Measurements from ENCODE around the gene AFDN.

The AFDN gene

DNA sequence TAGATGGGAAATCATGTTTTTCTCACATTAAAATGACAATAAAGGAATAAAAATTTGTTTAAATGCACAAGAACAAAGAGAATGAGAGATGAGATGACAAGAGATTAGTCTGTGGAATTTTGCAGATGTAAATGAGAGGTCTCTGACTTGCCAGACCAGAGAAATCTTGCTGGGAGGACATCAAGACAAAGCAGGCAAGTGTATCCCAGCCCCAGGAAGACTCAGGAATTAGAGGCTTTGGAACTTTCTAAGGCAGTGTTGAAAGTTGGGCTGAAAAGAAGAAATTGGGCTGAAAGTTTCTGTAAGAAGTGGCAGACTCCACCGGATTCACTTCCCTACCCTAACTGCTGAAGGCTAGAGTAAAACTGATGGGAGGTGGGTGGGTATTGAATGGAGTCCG lies 54.6 kb downstream of the AFDN start:
- H3K4me2 ChIP-seq (ENCODE audit: low read depth, low read length, poor library complexity, severe bottlenecking) = no peak overlapping the region
- no peaks in the 10 kb centered on the region for H3K36me3 ChIP-seq (ENCODE audit: insufficient read depth, low read length)
- H3F3A ChIP-seq (ENCODE audit: low read depth) = no peaks in the 10 kb centered on the region
- no peaks in the 10 kb centered on the region for H3K9me2 ChIP-seq (replicated peaks; ENCODE audit: low read depth, low read length)
- no peak overlapping the region for H3K4me3 ChIP-seq (ENCODE audit: low read length, poor library complexity, severe bottlenecking)
- no peak overlapping the region for H2AFZ ChIP-seq (ENCODE audit: low read length)
- no peak overlapping the region for H3K9ac ChIP-seq (ENCODE audit: low read depth, low read length, poor library complexity, severe bottlenecking)
- no peaks in the 10 kb centered on the region for H3K9me3 ChIP-seq (ENCODE audit: insufficient read depth, low read depth, low read length)
- no peak for TF ChIP-seq CTCF (conservative IDR thresholded peaks at IDR 0.05; ENCODE audit: low read length)
- TF ChIP-seq EZH2phosphoT487 (IDR thresholded peaks at IDR 0.05; ENCODE audit: borderline replicate concordance) = no peak
- H3K79me2 ChIP-seq (ENCODE audit: insufficient read depth, low read length) = no peaks in the 10 kb centered on the region
- H3K4me1 ChIP-seq (ENCODE audit: insufficient read depth, low read length, poor library complexity, severe bottlenecking) = no peaks in the 10 kb centered on the region
- H3K27me3 ChIP-seq (ENCODE audit: insufficient read depth, low read length, poor library complexity, severe bottlenecking) = no peaks in the 10 kb centered on the region
- no peaks in the 10 kb centered on the region for H4K20me1 ChIP-seq (ENCODE audit: insufficient read depth, low read length, poor library complexity, severe bottlenecking)

- TF ChIP-seq EZH2phosphoT487 (IDR thresholded peaks at IDR 0.05; ENCODE audit: borderline replicate concordance) (no peak), CTCF (conservative IDR thresholded peaks at IDR 0.05; ENCODE audit: low read length) (no peak)
- Histone ChIP-seq H3K4me2 (ENCODE audit: low read depth, low read length, poor library complexity, severe bottlenecking) (no peak overlapping the region), H3K4me3 (ENCODE audit: low read length, poor library complexity, severe bottlenecking) (no peak overlapping the region), H3K4me1 (ENCODE audit: insufficient read depth, low read length, poor library complexity, severe bottlenecking) (no peaks in the 10 kb centered on the region), H3K9me2 (replicated peaks; ENCODE audit: low read depth, low read length) (no peaks in the 10 kb centered on the region), H3K36me3 (ENCODE audit: insufficient read depth, low read length) (no peaks in the 10 kb centered on the region), H3K79me2 (ENCODE audit: insufficient read depth, low read length) (no peaks in the 10 kb centered on the region), H3K9me3 (ENCODE audit: insufficient read depth, low read depth, low read length) (no peaks in the 10 kb centered on the region), H3K27me3 (ENCODE audit: insufficient read depth, low read length, poor library complexity, severe bottlenecking) (no peaks in the 10 kb centered on the region), H4K20me1 (ENCODE audit: insufficient read depth, low read length, poor library complexity, severe bottlenecking) (no peaks in the 10 kb centered on the region), H3F3A (ENCODE audit: low read depth) (no peaks in the 10 kb centered on the region), H3K9ac (ENCODE audit: low read depth, low read length, poor library complexity, severe bottlenecking) (no peak overlapping the region), H2AFZ (ENCODE audit: low read length) (no peak overlapping the region)
Observed at GRCh38 chr6:167882244-167882643, 55.5 kb downstream of the AFDN start.

DNA sequence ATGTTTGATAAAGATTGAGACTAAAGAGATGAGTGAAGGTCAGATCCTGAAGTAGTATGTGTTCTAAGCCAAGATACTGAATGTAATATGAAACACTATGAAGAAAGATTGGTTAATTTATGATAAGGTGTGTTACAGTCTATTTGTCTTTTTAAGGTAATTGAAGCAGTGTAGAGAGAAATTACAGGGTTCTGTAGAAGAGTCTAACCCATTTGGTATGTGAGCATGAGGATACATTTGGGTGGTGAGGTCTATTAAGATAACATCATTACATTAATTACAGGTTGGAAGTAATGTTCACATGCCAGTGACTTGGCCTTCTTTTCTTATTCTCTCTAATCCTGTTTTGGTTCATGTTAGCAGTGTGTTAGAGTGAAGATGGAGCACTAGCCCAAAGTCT lies 61.4 kb downstream of the AFDN start:
- Histone ChIP-seq H3F3A (ENCODE audit: low read depth) (no peaks in the 10 kb centered on the region), H3K36me3 (ENCODE audit: insufficient read depth, low read length) (no peaks in the 10 kb centered on the region)
- TF ChIP-seq EZH2phosphoT487 (IDR thresholded peaks at IDR 0.05; ENCODE audit: borderline replicate concordance) = no peak
- no peak for TF ChIP-seq CTCF (conservative IDR thresholded peaks at IDR 0.05; ENCODE audit: low read length)

More for the DNA sequence above, 61.4 kb downstream of the AFDN start:
- Histone ChIP-seq H3K27me3 (ENCODE audit: insufficient read depth, low read length, poor library complexity, severe bottlenecking) (no peaks in the 10 kb centered on the region), H3K9ac (ENCODE audit: low read depth, low read length, poor library complexity, severe bottlenecking) (no peak overlapping the region), H3K79me2 (ENCODE audit: insufficient read depth, low read length) (no peaks in the 10 kb centered on the region), H3K9me2 (replicated peaks; ENCODE audit: low read depth, low read length) (no peaks in the 10 kb centered on the region), H4K20me1 (ENCODE audit: insufficient read depth, low read length, poor library complexity, severe bottlenecking) (no peaks in the 10 kb centered on the region), H3K9me3 (ENCODE audit: insufficient read depth, low read depth, low read length) (no peaks in the 10 kb centered on the region), H3K4me1 (ENCODE audit: insufficient read depth, low read length, poor library complexity, severe bottlenecking) (no peaks in the 10 kb centered on the region), H3K4me2 (ENCODE audit: low read depth, low read length, poor library complexity, severe bottlenecking) (no peak overlapping the region), H3K4me3 (ENCODE audit: low read length, poor library complexity, severe bottlenecking) (no peak overlapping the region), H2AFZ (ENCODE audit: low read length) (no peak overlapping the region)
